ENCODE data around the gene RBM47.

GRCh38 chr4:40621592-40622512 is 7.8 kb downstream of the RBM47 start:
- TF ChIP-seq GATA2 (IDR thresholded peaks at IDR 0.05; ENCODE audit: low read depth, low read length) (no peak), GATA3 (IDR thresholded peaks at IDR 0.05; ENCODE audit: low read depth, low read length) (no peak)

All from SH-SY5Y (cell line).